Posterior vena cava (tissue), 2 donors: ENCODE measurements around the gene TRPM4. TPM values are rescaled to one million over a fixed set of nuclear protein-coding genes. Genes with fewer than 3 reads are reported as not detected.
"Not testable (repeated sequence)": the region's sequence is repeated elsewhere in the genome, so short reads cannot be mapped to it uniquely, and the experiment has no call there.

Experiments used
- DNase-seq: peaks from one replicate; pipeline ENCODE4 v3.0.0-alpha.2; 2020; ENCODE audit warnings: low spot score
- intact Hi-C, 2 donors: fragments of 100-400 bp; cut with DNase I; formaldehyde crosslinking; loops; one replicate each; pipeline versions ENCODE4 v1.14.1 to v1.14.2; 2022 to 2023
- total RNA-seq, 2 donors: library from RNA; stranded (reverse); fragmentation: NEBNext Ultra II Directional; extraction: Animal tissue kit (Norgen Biotek cat#: 25700); gene quantifications; one replicate each; pipeline ENCODE4 v1.2.1, GENCODE V29; 2021
- donor health status: DM: yes; HTN: yes; CAD: no.
- donor health status: DM: yes; HTN: yes; CAD: no.

TRPM4 gene
- total RNA-seq, 2 donors from 2014 or later: 20.5 to 36.0 TPM

- intact Hi-C loops, DNase-seq: not testable (repeated sequence)
These were observed 34.3 kb upstream of the TRPM4 start for GRCh38 chr19:49123285-49123684.

GRCh38 chr19:49125025-49125731 is 32.4 kb upstream of the TRPM4 start:
- DNase-seq: no peak
- intact Hi-C loops: no loop called here

DNA sequence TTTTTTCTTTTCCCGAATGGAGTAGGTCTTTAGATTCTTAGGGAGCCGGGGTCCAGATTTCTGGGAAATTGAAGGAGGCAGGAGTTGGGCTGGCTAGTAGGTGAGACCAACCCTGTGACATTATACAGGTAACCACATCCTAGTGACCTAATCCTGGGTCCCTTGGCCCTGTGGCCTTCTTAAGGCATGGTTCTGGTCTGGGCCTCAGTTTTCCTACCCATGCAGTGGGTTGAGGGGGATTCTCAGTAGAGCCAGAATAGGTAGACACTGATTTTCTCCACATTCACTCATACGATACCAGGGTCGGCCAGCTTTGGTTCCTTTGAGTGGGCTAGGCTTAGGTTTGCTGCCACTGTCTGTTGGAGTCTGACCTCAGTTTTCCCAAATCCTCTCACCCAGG is 31.0 kb upstream of the TRPM4 start:
- no peak for DNase-seq
- intact Hi-C loops: no loop called here

DNA sequence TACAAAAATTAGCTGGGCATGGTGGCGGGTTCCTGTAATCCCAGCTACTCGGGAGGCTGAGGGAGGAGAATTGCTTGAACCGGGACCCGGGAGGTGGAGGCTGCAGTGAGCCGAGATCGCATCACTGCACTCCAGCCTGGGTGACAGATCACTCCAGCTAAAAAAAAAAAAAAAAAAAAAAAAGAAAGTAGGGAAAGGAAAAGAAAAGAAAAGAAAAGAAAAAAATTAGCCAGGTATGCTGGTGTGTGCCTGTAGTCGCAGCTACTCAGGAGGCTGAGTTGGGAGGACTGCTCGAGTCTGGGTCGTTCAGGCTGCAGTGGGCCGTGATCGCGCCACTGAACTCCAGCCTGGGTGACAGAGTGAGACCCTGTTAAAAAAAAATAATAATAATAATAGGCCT is 30.4 kb upstream of the TRPM4 start:
- DNase-seq, intact Hi-C loops: not testable (repeated sequence)

DNA sequence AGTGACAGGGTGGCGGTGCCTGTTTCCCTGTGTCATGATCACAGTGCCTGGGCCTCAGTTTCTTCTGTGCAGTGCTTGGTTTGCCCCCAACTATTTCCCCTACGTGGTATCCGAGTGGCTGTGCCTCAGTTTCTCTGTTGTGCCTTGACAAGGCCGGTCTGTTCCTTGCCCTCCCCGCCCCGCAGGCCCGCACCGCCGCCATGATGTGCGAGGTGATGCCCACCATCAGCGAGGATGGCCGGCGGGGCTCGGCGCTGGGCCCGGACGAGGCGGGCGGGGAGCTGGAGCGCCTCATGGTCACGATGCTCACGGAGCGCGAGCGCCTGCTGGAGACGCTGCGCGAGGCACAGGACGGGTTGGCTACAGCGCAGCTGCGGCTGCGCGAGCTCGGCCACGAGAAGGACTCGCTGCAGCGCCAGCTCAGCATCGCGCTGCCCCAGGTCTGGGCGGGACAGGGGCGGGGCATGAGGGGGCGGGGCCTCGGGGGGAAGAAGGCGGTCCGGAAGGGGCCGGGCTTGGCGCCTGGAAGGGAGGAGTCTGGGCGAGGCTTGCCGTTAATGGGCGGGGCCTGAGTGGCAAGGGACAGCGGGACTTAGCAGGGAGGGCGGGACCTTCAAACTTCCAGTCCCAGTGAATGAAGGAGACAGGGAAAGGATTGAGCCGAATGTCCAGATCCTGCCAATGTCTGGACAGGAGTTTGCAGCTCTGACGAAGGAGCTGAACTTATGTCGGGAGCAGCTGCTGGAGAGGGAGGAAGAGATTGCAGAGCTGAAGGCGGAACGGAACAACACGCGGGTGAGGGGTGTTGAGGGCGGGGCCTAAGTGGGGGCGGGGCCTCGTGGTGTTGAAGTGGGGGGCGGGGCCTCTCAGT is 29.7 kb upstream of the TRPM4 start:
- intact Hi-C loops: no loop called here
- peak; percentile 99 for DNase-seq

- intact Hi-C loops: no loop called here
- DNase-seq: no peak
These were observed 28.9 kb upstream of the TRPM4 start for GRCh38 chr19:49128545-49129237.

GRCh38 chr19:49129238-49129583 is 28.4 kb upstream of the TRPM4 start:
- no peak for DNase-seq
- intact Hi-C loops: no loop called here

GRCh38 chr19:49130325-49130724 is 27.3 kb upstream of the TRPM4 start:
- intact Hi-C loops: loop anchor here in 1 of 2 donors (2.0 kb wide), 1 partner anchor 22 kb away; no protein-coding TSS in a partner anchor
- no peak for DNase-seq

DNA sequence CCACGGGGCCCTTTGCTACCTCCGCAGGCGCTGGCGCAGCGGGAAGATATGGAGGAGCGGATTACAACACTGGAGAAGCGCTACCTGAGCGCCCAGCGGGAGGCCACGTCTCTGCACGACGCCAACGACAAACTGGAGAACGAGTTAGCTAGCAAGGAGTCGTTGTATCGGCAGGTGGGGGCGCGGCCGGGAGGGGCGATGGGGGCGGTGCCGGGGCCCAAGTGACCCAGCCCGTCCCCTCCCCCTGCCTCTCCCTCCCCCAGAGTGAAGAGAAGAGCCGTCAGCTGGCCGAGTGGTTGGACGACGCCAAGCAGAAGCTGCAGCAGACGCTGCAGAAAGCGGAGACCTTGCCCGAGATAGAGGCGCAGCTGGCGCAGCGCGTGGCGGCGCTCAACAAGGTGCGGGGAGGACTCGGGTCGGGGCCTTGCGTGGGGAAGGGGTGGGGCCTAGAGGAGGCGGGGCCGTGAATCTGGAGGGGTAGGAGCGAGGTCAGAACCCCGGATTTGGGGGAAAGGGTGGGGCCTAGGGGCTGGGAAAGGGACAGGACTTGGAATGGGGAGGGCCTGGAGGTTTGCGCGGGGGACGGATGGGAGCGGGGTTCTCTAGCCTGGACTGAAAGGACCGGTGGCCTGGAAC is 24.5 kb upstream of the TRPM4 start:
- DNase-seq: no peak
- intact Hi-C loops: no loop called here

DNA sequence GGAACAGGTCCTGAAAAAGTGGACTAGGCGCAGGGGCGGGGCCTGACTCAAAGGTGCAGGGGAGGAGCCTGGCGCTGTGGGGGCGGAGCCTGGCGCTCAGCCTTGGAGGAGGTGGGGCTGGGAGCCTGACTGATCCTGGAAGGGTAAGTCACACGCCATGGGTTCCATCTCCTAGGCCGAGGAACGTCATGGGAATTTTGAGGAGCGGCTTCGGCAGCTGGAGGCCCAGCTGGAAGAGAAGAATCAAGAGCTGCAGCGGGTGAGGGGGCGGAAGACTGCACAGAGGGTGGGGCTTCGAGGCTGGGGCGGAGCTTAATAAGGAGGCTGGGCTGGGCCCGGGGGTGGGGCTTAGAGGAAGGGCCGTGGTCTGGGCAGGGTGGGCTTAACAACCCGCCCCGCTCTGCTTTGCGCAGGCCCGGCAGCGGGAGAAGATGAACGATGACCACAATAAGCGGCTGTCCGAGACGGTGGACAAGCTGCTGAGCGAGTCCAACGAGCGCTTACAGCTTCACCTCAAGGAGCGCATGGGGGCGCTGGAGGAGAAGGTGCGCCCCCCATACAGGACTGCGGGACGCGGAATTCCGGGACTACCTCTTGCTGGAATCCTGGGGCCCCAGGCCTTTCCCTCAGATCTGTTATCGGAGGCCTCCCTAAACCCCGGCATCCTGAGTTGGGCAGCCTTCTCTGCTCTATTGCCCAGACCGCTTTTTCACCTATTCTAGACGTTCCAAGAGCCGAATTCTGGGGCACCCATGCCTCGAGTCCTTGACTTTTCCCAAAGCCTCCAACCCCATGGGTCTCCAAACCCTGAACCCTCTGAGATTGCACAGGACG is 23.8 kb upstream of the TRPM4 start:
- DNase-seq: no peak
- intact Hi-C loops: no loop called here

DNA sequence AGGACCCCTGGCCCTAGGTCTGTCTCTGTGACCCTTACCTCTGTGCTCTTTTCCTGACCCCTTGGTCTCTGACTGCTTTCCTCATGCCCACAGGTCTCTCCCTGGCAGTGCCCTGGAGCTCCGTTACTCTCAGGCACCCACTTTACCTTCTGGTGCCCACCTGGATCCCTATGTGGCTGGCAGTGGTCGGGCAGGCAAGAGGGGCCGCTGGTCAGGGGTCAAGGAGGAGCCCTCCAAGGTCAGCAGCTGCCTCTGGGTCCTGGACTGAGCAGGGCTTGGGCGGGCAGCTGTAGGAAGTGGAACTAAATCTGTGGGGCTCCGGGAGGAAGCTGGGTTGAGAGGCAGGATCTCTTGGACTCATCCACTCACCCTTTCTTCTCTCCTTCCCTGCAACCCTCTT is 21.9 kb upstream of the TRPM4 start:
- no peak for DNase-seq
- intact Hi-C loops: no loop called here

DNA sequence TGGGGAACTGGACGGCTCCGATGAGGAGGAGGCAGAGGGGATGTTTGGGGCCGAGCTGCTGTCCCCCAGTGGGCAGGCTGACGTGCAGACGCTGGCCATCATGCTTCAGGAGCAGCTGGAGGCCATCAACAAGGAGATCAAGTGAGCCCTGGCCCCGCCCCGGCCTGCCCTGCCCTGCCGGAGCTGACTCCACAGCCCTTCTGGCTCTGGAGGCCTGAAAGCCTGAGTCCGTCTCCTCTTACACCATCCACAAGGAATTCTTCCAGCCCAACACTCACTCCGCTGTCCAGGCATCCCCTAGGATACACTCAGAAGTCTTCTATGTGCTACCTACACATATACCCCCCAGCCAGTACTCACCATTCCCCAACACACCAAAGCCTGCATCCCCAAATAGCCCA is 20.8 kb upstream of the TRPM4 start:
- DNase-seq: no peak

DNA sequence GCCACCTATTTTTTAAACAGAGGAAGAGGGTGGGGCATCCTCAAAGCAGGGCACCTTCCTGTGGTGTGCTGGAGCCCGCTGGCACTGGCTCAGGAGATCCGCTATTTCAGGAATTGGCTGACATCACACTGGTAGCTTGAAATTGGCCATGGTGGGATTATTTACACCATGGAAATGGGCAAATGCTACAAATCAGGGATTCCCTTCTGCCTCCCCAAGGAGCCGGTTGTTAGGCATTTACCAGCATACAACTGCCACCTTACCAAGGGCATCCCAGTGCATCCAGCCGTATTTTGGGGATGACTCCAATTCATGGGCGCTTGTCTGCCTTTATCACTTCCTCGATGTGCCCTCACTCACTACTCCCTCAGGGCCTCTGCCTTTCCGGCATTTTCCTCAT is 16.6 kb upstream of the TRPM4 start:
- intact Hi-C loops: loop anchor here in 1 of 2 donors (1.0 kb wide), 1 partner anchor 21 kb away; no protein-coding TSS in a partner anchor

More for the DNA sequence above, 20.8 kb upstream of the TRPM4 start:
- intact Hi-C loops: no loop called here

DNA sequence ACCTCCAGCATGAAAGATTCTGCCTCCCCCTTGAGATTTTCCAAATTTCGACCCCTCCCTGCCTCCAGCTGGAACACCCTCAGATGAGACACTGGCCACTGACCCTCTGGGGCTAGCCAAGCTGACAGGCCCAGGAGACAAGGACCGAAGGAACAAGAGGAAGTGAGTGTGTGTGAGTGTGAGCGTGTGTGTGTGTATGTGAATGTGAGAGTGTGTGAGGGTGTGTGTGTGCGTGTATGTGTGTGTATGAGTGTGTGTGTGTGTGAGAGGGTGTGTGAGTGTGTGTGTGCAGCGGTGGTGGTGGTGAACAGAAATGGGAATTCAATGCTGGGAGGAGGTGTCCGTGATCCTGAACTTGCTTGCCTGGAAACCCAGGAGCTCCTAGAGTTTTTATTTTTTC is 16.2 kb upstream of the TRPM4 start:
- DNase-seq: no peak
- intact Hi-C loops: loop anchor here in 1 of 2 donors (1.0 kb wide), 1 partner anchor 21 kb away; no protein-coding TSS in a partner anchor

More for the DNA sequence above, 16.6 kb upstream of the TRPM4 start:
- no peak for DNase-seq

DNA sequence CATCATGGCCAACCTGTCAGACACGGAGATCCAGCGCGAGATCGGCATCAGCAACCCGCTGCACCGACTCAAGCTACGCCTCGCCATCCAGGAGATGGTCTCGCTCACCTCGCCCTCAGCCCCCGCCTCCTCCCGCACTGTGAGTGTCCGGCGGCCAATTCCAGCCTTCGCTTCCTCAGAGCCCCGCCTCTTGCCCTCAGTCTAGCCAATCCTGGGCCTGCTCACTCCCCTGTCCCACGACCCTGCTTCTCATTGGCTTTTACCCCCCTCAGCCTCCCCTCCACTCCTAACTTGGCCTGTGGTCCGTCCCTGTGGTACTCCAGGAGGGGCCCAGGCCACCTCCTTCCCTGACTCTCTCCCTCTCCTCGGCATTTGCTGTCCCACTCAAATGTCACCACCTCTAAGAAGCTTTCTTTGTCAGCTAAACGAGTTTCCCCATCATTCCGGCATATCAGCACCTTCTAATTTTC is 14.7 kb upstream of the TRPM4 start:
- intact Hi-C loops: no loop called here
- peak; percentile 94 for DNase-seq

DNA sequence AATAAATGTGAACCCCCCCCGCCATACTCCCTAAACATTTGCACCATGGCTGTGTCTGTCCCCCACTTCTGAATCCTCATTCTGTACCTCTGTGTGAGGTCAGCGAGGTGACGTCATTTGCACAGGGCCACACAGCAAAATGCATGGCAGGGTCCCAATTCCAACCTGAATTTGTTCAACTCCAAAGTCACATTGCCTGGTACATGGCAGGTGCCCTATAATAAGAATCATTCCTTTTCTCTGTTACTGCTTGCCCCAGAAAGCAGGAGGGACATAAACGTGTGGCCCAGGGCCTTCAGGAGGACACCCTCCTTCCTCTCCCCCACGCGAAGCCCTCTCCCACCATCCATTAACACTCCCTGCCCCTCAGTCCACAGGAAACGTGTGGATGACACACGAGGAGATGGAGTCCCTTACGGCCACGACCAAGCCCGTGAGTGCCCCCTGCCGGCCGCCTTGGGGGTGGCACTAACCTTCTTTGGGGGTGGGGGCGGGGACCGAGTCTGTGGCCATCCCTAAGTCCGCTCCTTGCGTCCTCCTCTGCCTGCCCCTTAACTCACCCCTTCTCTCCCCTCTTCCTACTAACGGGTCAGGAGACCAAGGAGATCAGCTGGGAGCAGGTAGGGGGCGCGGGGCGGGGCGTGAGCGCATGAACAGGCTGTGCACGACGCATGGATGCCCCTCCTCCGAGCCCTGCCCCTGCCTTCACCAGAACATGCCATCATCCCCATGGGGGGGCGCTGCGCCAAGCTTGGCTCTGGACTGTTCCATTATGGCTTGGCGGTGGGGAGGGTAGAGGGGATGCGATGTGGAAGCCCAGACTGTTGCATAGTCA is 11.8 kb upstream of the TRPM4 start:
- intact Hi-C loops: no loop called here
- DNase-seq: peak; percentile 93

GRCh38 chr19:49146408-49146770 is 11.2 kb upstream of the TRPM4 start:
- intact Hi-C loops, DNase-seq: not testable (repeated sequence)
